Lower leg skin (tissue), 4 donors: ENCODE measurements around the gene HENMT1. TPM values are rescaled to one million over a fixed set of nuclear protein-coding genes. Genes with fewer than 3 reads are reported as not detected.
A peak's percentile ranks its signal among the peaks of the same experiment; 100 is the strongest.
"Not testable (repeated sequence)": the region's sequence is repeated elsewhere in the genome, so short reads cannot be mapped to it uniquely, and the experiment has no call there.

Source experiments
- DNase-seq, 2 donors: peaks; one replicate each; pipeline ENCODE4 v3.0.0-alpha.2; 2019; ENCODE audit warnings: low spot score in 2 of 2
- H3K4me3 ChIP-seq: fragments of 200-600 bp; sonication (generic); 2 replicates; pipeline ENCODE4 v1.5.1; 2017; ENCODE audit warnings: mild to moderate bottlenecking, low read depth; ENCODE audit not compliant: poor library complexity, severe bottlenecking
- CTCF ChIP-seq, 3 donors: fragments of 450-650 bp; IDR thresholded peaks; one replicate each; pipeline ENCODE4 v1.5.1; 2016; ENCODE audit warnings: antibody characterized with exemption in 3 of 3, mild to moderate bottlenecking in 3 of 3, moderate library complexity in 2 of 3
- POLR2A ChIP-seq, 2 donors: fragments of 450-650 bp; IDR thresholded peaks; one replicate each; pipeline ENCODE4 v1.6.1; 2016 to 2017; ENCODE audit warnings: antibody characterized with exemption in 2 of 2, mild to moderate bottlenecking in 1 of 2, moderate library complexity in 1 of 2
- WGBS, 2 donors: methylation state at CpG; one replicate each; pipeline ENCODE4 v1.1.5; 2018; 5-methylcytosine and 5-hydroxymethylcytosine counted together
- intact Hi-C: fragments of 100-400 bp; cut with DNase I; formaldehyde crosslinking; loops from one replicate; pipeline ENCODE4 v1.15.0; 2023; ENCODE audit warnings: low total_unique reads
- total RNA-seq, 4 donors: library from RNA; depleted of rRNA; stranded (reverse); fragments of >200 nt; gene quantifications; one replicate each; pipeline ENCODE4 v1.1.0, GENCODE V29; 2016

The HENMT1 gene
- total RNA-seq, 4 donors from 2014 or later, result 2.0 to 3.9 (median 2.2) TPM

- no peak for DNase-seq
- WGBS, 2 donors, result 88 to 89% methylated on average over 4 of the region's 4 CpGs
- TF ChIP-seq POLR2A (IDR thresholded peaks at IDR 0.05) (no peak), CTCF (IDR thresholded peaks at IDR 0.05) (no peak)
- H3K4me3 ChIP-seq, result no peak overlapping the region
- intact Hi-C loops, result loop anchor here (5.0 kb wide), 1 partner anchor 134 kb away; no protein-coding TSS in a partner anchor
Observed at GRCh38 chr1:108646265-108646647, 14.6 kb downstream of the HENMT1 start.

- intact Hi-C loops, result loop anchor here (5.0 kb wide), 1 partner anchor 133 kb away; no protein-coding TSS in a partner anchor
- no peak overlapping the region for H3K4me3 ChIP-seq
- TF ChIP-seq POLR2A (IDR thresholded peaks at IDR 0.05) (no peak), CTCF (IDR thresholded peaks at IDR 0.05) (no peak)
- 77 to 81% methylated on average over 9 of the region's 9 CpGs for WGBS, 2 donors
- no peak for DNase-seq
Observed at GRCh38 chr1:108645564-108646184, 15.2 kb downstream of the HENMT1 start.

GRCh38 chr1:108644984-108645383 lies 15.9 kb downstream of the HENMT1 start:
- intact Hi-C loops, result loop anchor here (5.0 kb wide), 1 partner anchor 133 kb away; no protein-coding TSS in a partner anchor

GRCh38 chr1:108643492-108644335 lies 17.2 kb downstream of the HENMT1 start:
- 24 to 26% methylated on average over 3 of the region's 3 CpGs for WGBS, 2 donors
- intact Hi-C loops, result no loop called here
- H3K4me3 ChIP-seq, result no peak overlapping the region
- DNase-seq, result peak in 1 of 2 donors; percentile 53
- TF ChIP-seq CTCF (IDR thresholded peaks at IDR 0.05), result no peak
- no peak for TF ChIP-seq POLR2A (IDR thresholded peaks at IDR 0.05)

More at GRCh38 chr1:108644984-108645383, 15.9 kb downstream of the HENMT1 start:
- 40 to 51% methylated on average over 7 of the region's 7 CpGs for WGBS, 2 donors
- H3K4me3 ChIP-seq, result no peak overlapping the region
- TF ChIP-seq CTCF (IDR thresholded peaks at IDR 0.05) (no peak), POLR2A (IDR thresholded peaks at IDR 0.05) (no peak)
- DNase-seq, result no peak

GRCh38 chr1:108640863-108641262 lies 20.0 kb downstream of the HENMT1 start:
- H3K4me3 ChIP-seq, DNase-seq, intact Hi-C loops: not testable (repeated sequence)
- 96% methylated on average over 24 to 28 of the region's 28 CpGs for WGBS, 2 donors

GRCh38 chr1:108639899-108640560 lies 20.9 kb downstream of the HENMT1 start:
- no peak for DNase-seq
- 80 to 89% methylated on average over 9 of the region's 9 CpGs for WGBS, 2 donors
- intact Hi-C loops, result no loop called here
- H3K4me3 ChIP-seq, result no peak overlapping the region
- TF ChIP-seq CTCF (IDR thresholded peaks at IDR 0.05), result no peak
- no peak for TF ChIP-seq POLR2A (IDR thresholded peaks at IDR 0.05)
